Islet precursor cell (in vitro differentiated cells): ENCODE measurements around the gene SGMS1.
A peak's percentile ranks its signal among the peaks of the same experiment; 100 is the strongest.
"Not testable (repeated sequence)": the region's sequence is repeated elsewhere in the genome, so short reads cannot be mapped to it uniquely, and the experiment has no call there.

Experiments
- DNase-seq: peaks from one replicate; pipeline ENCODE4 v3.0.0-alpha.2; 2018

The SGMS1 gene

DNA sequence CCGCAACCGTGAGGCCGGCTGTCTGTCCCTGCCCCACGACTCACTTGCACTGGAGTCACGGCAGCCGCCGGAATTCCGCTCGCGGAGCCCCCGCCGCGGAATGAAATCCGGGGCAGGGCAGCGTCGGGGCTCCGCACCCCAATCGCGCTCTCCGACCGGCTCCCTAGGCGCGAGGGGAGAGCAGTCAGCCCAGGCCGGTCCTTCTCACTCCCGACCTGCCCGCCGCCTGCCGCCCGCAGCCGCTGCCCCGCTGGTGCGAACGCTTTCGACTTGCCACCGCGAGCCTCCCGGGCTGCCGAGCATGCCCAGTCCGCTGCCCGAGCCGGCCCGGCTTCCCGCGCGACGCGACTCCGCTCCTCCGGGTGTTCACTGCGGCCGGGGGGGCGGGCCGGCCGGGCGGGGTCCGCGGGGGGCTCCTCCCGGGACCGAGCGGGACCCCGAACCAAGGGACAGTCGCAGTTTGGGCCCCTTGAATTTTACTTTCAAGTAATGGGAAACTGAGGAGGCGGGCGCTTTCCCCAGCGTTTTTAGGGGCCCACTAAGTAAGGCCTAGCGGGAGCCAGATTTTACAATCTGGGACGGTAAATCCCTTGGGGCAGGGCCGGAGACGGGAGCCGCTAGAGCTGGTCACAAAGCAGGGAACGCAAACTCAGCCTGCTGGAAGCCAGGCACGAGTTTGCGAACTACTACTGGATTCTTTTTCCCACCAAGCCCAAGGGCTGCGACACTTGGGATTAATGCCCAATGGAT is at the start of gene SGMS1:
TSS of gene SGMS1 (minus strand) at position 294 of the 750 bp plus-strand sequence. CDS start 279,842 bp downstream, outside the sequence.
- peak; percentile 90 for DNase-seq

DNA sequence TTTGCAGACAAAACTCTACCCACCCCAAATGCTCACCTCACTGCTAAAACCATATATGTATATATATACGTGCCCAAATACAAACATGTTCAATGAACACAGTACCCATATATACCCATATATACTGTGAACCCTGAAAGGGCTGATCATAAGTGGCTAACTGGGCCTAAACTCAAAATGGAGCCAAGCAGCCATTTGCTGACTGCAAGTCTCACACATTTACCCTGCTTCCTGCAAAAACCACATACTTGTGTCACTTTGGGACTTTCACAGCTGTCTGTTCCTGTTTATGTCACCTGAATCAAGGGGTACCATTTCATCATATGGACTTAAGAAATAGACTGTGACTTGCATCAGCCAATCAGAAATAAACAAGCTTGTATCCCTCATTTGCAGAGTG is 48.4 kb upstream of the SGMS1 start:
- DNase-seq = not testable (repeated sequence)

DNA sequence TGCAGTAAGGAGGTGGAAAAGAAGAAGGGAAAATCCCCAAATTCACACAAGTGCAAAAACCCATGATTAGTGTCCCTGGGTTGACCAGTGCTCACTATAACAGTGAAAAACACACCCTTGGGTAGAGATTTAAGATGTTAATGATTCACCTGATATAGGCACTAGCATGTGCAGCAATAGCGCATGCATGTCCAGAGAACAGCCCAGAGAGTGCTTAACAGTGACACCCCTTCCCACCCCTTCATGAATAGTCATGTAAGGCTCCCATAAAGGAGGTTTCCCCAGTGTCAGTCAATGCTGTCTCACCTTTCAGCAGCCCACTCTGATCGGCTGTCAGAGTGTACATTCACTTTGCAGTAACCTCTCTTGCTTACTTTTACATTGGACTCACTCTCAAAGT is 47.9 kb upstream of the SGMS1 start:
- not testable (repeated sequence) for DNase-seq

DNA sequence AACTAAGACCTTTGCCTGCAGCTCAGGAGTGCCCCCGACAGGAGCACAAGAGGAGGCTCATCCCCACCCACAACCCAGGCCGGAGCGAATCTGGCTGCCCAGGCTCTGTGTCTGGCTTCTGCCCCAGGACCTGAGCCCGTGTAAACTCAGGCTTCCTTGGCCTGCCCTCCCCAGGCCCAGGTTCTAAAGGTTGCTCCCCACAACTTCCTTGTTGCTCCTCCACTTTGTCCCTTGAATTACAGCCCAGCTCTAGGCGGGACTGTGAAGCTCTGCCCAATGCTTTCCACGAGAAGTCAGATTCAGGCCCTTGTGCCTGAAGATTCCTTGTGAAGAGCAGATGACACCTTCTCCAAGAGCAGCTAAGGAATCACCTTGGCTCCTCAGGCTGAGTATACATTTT is 46.2 kb upstream of the SGMS1 start:
- not testable (repeated sequence) for DNase-seq

DNA sequence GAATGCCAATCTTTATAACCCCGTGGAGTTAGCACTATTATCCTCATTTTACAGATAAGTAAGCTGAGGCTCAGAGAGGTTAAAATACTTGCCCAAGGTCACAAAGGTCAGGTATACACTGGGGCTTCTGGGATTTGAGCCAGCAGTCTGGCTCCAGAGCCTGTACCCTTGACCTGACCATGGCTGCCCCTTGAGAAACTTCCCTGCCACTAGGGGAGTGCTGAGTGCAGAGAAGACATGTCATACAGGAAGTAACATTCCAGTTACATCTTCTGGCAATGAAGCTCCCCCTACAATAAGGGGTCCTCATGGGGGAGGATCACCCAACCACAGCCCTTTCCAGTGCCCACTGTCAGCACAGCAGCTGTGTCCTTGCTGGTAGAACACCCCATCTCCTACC is 43.6 kb upstream of the SGMS1 start:
- DNase-seq = not testable (repeated sequence)

DNA sequence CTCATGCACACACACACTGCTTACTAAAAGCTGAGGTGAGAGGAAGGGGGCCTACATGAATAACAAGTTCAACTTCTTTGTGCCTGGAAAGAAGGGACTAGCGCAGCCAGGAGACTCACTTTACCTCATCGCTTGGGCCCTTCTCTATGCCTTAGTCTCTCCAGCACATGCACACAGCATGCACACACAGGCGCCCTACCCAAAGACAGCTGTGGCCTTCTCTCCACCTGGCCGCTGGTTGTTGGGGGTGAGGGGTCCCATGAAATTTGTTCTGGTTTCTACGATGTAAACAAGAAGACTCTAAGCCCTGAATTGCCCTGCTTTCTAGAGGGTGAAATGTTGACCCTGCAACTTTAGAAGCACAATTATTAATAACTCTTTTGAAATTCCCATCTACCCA is 38.7 kb upstream of the SGMS1 start:
- DNase-seq = not testable (repeated sequence)

DNA sequence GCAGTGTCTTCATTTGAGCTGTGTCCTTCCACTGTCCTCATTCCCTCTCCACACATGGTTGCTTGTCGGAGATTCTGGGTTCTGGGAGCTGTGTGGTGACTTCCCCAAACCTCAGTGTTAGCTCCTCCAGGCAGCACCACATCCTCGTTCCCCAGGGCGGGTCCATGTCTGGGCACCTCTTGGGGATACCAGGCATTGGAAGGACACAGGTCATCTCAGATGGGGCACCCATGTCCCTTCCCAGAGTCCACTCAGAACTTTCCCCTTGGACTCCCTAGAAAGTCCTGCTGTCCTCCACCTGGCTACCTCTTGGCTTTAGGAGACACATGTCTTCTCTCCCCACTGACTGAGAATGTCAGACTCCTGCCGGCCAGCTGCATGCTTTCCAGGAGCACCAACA is 37.8 kb upstream of the SGMS1 start:
- not testable (repeated sequence) for DNase-seq

DNA sequence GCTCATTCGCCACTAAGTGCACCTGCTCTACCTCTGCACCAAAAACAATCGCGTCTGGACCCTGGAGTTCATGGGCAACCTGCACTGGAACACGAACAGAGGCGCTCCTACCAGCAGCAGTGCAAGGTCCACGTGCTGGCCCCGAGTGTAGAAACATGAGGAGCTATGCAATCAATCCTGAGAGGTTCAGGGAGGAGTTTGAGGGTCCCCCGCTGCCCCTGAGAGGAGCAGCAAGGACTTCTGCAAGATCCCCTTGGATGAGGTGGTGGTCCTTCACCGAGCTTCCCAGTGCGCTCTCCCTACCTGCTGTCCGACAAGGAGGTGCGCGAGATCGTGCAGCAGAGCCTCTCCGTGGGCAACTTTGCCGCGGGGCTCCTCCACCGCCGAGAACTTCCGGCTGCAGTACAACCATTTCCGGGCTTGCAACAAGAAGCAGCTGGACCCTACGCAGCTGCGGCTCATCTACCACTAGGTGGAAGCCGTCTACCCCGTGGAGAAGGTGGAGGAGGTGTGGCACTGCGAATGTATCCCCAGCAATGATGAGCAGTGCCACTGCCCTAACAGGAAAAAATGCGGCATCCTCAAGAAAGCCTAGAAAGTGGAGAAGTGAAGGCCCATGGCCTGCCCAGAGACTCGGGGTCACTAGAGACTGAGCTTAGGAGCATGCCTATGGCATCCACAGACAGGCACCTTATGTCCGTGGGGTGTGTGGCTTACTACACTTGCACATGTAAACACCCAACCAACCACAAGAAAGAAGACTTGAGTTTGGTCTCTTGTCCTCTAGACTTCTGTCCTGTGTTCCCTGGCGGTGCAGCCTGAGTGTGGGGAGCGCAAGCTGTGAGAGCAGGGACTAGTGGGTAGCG is 36.3 kb upstream of the SGMS1 start:
- DNase-seq = peak; percentile 64

DNA sequence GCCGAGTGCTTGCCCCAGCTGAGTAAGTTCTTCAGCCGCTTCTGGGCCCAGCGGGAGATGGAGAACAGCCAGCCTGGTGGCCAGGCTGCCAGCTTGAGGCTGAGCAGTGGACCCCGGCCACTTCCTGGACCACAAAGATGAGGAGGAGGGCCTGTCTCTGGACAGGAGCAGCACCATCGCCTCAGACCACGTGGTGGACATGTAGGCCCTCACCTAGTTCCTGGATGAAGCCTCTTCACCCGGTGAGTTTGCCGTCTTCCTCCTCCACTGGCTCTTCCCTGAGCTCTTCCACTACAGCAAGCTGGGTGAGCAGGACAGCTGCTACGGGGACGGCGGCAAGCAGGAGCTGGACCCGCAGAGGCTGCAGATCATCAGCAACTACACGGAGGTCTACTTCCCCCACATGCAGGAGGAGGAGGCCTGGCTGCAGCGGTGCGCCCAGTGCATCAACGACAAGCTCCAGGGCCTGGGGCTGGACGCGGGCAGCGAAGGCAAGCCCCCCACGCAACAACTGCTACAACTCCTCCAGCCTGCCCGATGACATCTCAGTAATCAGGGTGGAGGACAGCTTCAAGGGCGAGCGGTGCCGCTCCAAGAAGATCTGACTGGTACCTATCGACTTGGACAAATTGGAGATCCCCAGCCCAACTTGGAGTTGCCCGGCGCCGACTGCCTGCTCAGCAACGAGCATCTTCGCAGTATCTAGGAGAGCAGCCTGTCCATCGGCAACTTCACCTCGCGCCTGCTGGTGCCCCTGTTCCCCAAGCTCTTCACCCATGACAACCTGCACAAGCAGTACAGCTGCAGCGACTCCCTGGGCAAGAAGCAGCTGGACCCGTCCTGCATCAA is 35.5 kb upstream of the SGMS1 start:
- not testable (repeated sequence) for DNase-seq

DNA sequence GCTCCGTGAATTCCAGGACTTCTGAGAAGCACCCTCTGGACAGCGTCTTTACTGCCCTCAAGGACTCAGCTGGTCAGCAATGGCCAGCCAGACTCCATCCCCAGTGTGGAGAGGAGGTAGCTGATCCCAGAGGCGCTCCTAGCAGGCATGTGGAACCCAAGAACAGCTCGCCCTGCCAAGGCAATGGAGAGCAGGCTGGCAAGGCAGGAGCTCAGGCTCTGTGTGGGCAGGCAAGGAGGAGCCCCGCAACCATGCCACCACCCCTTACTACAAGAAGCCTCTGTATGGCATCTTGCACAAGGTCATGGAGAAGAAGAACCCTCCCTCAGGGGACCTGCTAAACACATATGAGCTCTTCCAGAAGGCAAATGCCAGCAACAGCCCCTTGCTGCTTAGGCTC is 34.4 kb upstream of the SGMS1 start:
- DNase-seq = no peak

DNA sequence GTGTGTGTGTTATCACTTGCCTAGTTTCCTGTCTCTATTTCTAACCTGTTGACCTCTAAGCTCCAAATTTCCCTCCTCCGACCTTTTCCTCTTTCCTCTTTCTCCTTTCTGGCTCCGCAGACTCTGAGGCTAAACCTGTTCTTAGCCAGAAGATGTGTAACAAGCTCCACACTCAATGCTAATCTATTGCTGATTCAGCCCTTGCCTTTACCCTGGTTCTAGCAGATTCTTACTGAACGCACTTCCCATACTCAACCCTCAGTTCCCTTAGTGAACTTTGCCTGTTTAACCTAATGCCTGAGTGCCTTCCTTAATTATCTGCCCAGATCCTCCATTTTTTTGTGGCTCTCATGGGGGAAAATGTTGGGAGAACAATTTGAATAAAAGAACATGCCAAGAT is 30.0 kb upstream of the SGMS1 start:
- DNase-seq = no peak

DNA sequence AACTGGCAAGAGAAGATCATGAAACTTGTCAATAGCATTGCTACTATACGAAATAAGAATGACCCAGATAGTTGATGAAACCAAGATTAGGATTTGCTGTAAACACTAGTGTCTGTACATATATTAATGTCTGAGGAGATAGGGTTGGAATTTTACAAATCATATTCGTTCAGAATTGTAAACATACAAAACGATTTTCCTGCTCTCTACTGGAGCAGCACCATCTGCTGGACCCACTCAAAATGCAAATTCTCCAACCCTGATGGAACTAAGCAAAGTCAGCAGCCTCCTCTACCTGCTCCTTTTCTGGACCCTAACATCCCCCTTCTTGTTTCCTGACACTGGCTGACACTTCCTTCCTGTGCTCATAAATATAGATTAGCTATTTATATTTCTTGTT is 29.4 kb upstream of the SGMS1 start:
- no peak for DNase-seq

DNA sequence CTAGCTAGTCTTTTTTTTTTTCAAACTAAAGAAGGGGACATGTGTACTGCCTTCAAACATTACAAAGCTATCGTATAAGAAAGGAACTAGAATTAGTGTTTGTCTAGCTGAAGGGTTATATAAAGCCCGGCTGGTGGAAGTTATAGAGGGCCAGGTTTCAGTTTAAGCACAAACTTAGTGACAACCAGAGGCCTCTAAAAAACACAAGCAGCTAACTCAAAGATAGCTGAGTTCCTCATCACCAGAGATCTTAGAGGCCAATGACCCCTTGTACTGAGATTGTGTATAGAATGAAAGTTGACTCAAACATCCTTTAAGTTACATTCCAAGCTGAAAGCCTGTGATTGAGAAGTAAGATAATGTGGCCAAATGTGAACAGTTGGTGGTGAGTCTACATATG is 28.1 kb upstream of the SGMS1 start:
- DNase-seq = no peak

DNA sequence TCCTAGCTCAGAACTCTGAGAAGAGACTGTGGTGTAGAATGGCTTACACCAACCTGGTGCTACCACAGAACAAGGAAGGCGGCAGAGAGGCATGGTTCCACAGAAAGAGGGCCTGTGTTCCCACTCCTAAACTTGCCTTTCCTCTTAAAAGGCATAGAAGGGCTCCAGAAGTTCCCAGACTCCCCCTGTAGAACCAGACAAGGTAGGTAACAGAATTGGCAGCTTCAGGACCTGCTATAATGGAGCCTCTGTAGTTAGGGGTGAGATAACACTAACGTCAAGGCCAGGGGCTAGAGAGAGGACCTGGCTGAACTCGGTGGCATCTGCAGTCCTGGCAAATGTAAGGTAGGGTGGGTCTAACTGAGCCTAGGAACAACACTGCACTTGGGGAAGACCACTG is 26.7 kb upstream of the SGMS1 start:
- DNase-seq = no peak

DNA sequence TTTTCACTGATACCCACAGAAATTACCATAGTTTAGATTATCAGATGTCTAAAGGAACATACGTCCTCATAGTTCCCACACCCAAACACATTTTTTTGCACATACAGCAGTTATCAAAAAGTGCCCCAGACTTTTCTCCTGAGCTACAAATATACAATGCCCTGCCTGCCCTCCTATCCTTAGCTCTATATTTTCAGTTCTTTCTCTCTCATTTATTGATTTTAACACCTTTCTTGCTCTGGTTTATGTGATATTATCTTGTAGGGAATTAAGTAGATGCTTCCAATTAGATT is 25.1 kb upstream of the SGMS1 start:
- no peak for DNase-seq

DNA sequence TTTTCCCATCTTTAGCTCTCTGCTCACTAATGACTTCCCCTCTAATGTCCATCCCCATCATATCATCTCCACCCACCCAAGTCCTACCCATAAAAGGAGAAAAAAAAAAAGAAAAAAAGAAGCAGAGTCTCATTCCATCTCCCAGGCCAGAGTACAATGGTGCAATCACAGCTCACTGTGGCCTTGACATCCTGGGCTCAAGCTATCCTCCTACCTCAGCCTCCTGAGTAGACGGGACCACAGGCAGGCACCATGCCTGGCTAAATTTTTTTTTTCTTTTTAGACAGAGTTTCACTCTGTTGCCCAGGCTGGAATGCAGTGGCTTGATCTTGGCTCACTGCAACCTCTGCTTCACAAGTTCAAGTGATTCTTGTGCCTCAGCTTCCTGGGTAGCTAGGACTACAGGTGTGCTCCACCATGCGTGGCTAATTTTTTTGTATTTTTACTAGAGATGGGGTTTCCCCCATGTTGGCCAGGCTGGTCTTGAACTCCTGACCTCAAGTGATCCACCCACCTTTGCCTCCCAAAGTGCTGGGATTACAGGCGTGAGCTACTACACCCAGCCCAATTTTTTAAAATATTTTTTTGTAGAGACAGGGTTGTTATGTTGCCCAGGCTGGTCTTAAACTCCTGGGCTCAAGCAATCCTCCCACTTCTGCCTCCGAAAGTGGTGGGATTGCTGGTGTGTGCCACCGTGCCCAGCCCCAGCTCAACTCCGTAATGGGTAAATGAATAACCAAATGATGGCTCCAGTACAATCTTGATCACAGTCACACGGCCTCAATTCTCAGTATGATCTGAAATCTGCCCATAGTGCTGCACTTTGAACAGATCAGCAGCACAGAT is 24.6 kb upstream of the SGMS1 start:
- DNase-seq = no peak

DNA sequence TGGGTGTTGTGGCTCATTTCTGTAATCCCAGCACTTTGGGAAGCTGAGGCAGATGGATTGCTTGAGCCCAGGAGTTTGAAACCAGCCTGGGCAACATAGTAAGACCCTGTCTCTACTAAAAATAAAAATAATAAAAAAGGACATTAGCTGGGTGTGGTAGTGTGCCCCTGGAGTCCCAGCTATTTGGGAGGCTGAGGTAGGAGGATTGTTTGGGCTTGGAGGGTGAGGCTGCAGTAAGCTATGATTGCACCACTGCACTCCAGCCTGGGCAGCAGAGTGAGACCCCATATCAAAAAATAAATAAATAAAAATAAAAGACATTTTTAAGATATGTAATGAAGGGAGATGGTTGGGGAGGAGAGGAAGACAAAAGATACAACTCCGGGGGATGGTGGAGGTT is 23.6 kb upstream of the SGMS1 start:
- DNase-seq = not testable (repeated sequence)

DNA sequence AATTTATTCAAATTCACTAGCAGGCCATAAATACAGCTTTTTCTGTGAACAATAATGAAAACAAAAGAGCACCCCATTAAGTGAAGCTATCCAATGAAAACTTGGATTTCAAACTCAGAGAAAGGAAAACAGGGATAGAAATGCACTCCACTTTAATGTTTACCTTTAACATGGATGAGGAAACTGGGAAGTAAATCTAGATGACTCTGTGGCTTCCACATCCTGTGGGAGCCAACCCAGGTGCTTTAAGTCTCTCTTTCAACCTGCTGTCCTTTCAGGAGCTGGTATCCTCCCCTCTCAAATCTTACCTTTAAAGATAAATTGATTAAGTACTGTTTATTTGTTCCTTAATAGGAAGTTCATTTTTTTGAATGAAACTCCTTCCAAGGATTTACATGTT is 21.5 kb upstream of the SGMS1 start:
- DNase-seq = no peak

DNA sequence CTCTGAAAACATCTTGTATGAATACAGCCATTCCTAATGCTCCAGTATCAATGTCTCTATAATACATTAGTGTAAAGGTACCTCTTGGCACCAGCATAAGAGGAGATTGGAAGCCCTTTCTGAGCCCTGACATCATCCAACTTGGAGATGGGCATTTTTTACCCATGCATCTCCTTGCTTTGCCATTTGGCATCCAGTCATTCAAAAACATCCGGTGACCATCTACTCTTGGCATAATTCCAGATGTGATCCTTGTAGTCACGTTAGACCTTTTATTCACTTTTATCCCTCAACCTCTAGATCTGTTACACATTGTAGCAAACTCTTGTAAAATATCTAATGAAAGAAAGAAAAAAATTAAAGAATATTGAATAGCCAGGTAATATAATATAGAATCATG is 17.9 kb upstream of the SGMS1 start:
- no peak for DNase-seq

DNA sequence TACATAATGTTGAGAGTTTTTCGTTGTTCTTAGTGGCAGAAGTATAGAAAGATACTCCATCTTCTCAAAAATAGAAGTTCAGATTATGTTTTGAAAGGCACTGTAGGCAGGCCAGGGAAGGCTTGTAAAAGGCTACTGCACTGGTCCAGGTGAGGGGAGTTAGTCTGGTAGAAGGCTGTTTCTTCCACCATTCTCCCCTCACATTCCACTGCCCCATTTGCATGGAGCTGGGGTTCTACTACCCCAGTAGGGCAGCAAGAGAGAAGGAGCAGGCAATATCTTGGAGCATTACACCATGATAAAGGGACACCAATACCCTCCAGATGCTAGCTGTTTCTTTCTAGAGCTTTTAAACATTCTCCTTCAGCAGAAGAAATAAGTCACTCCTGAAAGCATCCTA is 16.5 kb upstream of the SGMS1 start:
- no peak for DNase-seq

DNA sequence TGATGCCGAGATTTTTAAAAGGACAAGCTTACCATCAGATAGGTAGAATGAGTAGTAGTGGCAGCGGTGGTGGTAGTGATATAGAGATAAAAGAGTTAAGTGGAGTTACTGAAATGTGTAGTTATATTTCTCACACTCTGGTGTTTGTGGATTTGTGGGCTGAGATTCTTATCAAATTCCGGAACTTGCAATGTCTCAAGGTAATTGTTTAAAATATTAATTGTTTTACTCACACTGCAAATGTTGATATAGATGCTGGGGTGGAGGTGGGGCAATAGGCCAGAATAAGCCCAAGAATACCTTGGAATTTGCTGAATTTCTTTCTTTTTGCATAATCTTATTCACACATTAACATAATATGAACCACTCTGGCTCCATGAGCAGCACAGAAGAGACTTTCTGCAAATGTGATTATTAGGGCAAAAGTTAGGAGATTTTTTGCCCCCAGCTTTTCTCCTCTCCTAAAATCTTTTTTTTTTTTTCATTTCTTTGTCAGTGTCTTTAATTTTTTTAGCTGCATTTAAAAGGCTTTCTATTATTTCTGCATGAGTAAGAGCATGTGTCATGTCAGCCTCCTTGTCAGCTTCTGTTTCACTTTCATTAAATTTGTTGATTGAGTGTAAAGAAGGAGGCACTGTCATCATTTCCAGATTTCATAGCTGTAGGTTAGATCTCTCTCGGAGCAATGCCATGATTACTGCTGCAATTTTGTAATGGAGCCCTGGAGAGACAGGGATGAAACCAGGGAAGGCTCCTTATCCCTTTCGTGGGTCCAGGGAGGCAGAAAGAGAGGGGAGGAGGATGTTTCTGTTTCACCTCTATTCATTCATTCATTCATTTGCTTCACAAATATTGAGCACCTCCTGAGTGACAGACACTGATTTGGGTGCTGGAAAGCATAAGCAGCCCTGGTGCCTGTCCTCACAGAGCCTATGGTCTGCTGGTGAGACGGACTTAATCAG is 13.1 kb upstream of the SGMS1 start:
- DNase-seq = no peak
